Right lobe of liver (tissue), 4 donors: ENCODE results near the gene CPM.

ENCODE experiments used
- POLR2A ChIP-seq: fragments of 450-650 bp; IDR thresholded peaks from one replicate; pipeline ENCODE4 v1.6.1; 2017; ENCODE audit warnings: antibody characterized with exemption, mild to moderate bottlenecking
- TF ChIP-seq, protein P1 (sequence below), 4 donors: fragments of 200-600 bp in 3 of 4; fragments of 450-650 bp in 1 of 4; IDR thresholded peaks; one replicate each; pipeline versions ENCODE4 v1.5.1 to v1.8.0; 2016 to 2022; ENCODE audit warnings: antibody characterized with exemption in 4 of 4, mild to moderate bottlenecking in 2 of 4
- donor health status: DM: no; HTN: no; CAD: no.
- donor health status: DM: no; HTN: no; CAD: no.
- donor health status: DM: no; HTN: yes; CAD: no.

GRCh38 chr12:68855111-68855510 lies 77.9 kb downstream of the CPM start:
- TF ChIP-seq, protein P1, sequence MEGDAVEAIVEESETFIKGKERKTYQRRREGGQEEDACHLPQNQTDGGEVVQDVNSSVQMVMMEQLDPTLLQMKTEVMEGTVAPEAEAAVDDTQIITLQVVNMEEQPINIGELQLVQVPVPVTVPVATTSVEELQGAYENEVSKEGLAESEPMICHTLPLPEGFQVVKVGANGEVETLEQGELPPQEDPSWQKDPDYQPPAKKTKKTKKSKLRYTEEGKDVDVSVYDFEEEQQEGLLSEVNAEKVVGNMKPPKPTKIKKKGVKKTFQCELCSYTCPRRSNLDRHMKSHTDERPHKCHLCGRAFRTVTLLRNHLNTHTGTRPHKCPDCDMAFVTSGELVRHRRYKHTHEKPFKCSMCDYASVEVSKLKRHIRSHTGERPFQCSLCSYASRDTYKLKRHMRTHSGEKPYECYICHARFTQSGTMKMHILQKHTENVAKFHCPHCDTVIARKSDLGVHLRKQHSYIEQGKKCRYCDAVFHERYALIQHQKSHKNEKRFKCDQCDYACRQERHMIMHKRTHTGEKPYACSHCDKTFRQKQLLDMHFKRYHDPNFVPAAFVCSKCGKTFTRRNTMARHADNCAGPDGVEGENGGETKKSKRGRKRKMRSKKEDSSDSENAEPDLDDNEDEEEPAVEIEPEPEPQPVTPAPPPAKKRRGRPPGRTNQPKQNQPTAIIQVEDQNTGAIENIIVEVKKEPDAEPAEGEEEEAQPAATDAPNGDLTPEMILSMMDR (IDR thresholded peaks at IDR 0.05) = no peak
- TF ChIP-seq POLR2A = no peak
